ENCODE data around the gene RSPH1. TPM values are rescaled to one million over a fixed set of nuclear protein-coding genes. Genes with fewer than 3 reads are reported as not detected.
A peak's percentile ranks its signal among the peaks of the same experiment; 100 is the strongest.

Gene RSPH1
- polyA plus RNA-seq, 2 of the 4 experiments (the other 2 are of a cell fraction) = 0.71 to 0.85 TPM

DNA sequence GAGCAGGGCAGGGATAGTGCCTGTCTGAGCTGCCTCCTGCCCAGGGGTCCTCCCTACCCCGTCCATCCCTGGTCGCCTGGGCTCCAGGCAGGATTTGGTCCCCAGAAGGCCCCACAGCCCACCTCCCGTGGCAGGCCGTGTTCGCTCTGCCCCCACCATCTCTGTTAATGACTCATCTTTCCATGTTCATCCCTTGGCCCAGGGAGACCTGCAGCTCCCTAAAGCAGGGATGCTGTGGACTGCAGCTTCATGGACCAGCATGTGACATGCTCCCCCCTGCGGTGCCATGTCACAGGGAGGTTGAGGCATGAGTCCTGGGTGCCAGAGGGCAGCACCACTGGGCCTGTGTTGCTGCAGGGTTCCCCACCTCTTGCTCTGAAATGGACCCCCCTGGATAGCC lies 65.5 kb downstream of the RSPH1 start:
- TF ChIP-seq ZC3H11A (IDR thresholded peaks at IDR 0.05) = no peak
- no peak for TF ChIP-seq MAZ (IDR thresholded peaks at IDR 0.05; ENCODE audit: borderline replicate concordance, low read depth, low read length)
- TF ChIP-seq ZFP36 (IDR thresholded peaks at IDR 0.05; ENCODE audit: borderline replicate concordance, partially characterized antibody) = no peak
- TF ChIP-seq, protein P1, sequence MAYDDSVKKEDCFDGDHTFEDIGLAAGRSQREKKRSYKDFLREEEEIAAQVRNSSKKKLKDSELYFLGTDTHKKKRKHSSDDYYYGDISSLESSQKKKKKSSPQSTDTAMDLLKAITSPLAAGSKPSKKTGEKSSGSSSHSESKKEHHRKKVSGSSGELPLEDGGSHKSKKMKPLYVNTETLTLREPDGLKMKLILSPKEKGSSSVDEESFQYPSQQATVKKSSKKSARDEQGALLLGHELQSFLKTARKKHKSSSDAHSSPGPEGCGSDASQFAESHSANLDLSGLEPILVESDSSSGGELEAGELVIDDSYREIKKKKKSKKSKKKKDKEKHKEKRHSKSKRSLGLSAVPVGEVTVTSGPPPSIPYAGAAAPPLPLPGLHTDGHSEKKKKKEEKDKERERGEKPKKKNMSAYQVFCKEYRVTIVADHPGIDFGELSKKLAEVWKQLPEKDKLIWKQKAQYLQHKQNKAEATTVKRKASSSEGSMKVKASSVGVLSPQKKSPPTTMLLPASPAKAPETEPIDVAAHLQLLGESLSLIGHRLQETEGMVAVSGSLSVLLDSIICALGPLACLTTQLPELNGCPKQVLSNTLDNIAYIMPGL (CRISPR knock-in tag; IDR thresholded peaks at IDR 0.05; ENCODE audit: borderline replicate concordance) = no peak
- TF ChIP-seq, protein P2, sequence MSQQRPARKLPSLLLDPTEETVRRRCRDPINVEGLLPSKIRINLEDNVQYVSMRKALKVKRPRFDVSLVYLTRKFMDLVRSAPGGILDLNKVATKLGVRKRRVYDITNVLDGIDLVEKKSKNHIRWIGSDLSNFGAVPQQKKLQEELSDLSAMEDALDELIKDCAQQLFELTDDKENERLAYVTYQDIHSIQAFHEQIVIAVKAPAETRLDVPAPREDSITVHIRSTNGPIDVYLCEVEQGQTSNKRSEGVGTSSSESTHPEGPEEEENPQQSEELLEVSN (IDR thresholded peaks at IDR 0.05; ENCODE audit: borderline replicate concordance, low read depth) = no peak
- TF ChIP-seq BHLHE40 (IDR thresholded peaks at IDR 0.05; ENCODE audit: low read depth, low read length) = no peak
- TF ChIP-seq POLR2A (IDR thresholded peaks at IDR 0.05; ENCODE audit: low read length) = no peak
- no peak for TF ChIP-seq FOSB (CRISPR knock-in tag; IDR thresholded peaks at IDR 0.05)
- TF ChIP-seq, protein P3, sequence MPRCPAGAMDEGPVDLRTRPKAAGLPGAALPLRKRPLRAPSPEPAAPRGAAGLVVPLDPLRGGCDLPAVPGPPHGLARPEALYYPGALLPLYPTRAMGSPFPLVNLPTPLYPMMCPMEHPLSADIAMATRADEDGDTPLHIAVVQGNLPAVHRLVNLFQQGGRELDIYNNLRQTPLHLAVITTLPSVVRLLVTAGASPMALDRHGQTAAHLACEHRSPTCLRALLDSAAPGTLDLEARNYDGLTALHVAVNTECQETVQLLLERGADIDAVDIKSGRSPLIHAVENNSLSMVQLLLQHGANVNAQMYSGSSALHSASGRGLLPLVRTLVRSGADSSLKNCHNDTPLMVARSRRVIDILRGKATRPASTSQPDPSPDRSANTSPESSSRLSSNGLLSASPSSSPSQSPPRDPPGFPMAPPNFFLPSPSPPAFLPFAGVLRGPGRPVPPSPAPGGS (IDR thresholded peaks at IDR 0.05) = no peak
- TF ChIP-seq RAD21 (conservative IDR thresholded peaks at IDR 0.05 in 1 of 2, IDR thresholded peaks at IDR 0.05 in 1 of 2) = no peak
- TF ChIP-seq TFCP2L1 (CRISPR knock-in tag; IDR thresholded peaks at IDR 0.05) = no peak
- no peak for TF ChIP-seq EP300 (IDR thresholded peaks at IDR 0.05)
- WGBS (ENCODE audit: missing lambda C conversion rate) = no CpG with 5 or more reads among the region's 6 CpGs
- no peak overlapping the region for H3K27ac ChIP-seq
- ChIA-PET CTCF (interaction anchor here (0.6 kb wide), 1 partner anchor 9 kb away, joined by 3 read pairs; no protein-coding TSS in a partner anchor), POLR2A (no interaction called here)
- FAIRE-seq = no peak
- no peak for ATAC-seq
- DNase-seq (ENCODE audit: low read depth in 1 of 2, low spot score in 1 of 2) = no peak
- no peak overlapping the region for H3K4me2 ChIP-seq
- H3K4me3 ChIP-seq = no peak overlapping the region
- H3K9me3 ChIP-seq = 0 out of 3 replicates have a peak, but pooled peaks cover 9% of the 10 kb centered on the region
- H3K4me1 ChIP-seq = no peaks in the 10 kb centered on the region

DNA sequence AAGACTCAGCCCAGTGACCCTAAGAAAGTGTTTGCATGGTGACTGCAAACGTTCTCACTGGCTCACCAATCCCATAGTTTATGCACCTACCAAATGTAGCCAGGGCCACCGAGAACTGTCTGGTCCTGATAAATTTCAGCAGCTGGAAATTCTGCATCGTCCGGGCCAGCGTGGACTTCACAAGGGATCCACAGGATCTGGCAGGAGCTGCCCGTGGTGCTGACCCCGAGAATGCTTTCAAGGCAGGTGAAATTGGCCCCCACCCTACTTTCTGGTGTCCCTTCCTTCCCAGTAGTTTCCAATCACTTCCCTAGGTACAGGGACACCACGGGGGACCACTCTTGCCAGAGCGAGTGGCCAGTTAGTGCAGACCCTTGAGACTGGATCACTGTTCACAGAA lies 66.2 kb downstream of the RSPH1 start:
- Histone ChIP-seq H3K27ac (no peak overlapping the region), H3K4me3 (no peak overlapping the region), H3K4me2 (no peak overlapping the region), H3K4me1 (no peaks in the 10 kb centered on the region), H3K9me3 (0 out of 3 replicates have a peak, but pooled peaks cover 9% of the 10 kb centered on the region)
- DNase-seq (ENCODE audit: low read depth in 1 of 2, low spot score in 1 of 2) (no peak), ATAC-seq (no peak), FAIRE-seq (no peak)
- ChIA-PET POLR2A (no interaction called here), CTCF (interaction anchor here (0.6 kb wide), 1 partner anchor 8 kb away, joined by 3 read pairs; no protein-coding TSS in a partner anchor)
- no peak for TF ChIP-seq RFX5 (IDR thresholded peaks at IDR 0.05)
- TF ChIP-seq, protein P4, sequence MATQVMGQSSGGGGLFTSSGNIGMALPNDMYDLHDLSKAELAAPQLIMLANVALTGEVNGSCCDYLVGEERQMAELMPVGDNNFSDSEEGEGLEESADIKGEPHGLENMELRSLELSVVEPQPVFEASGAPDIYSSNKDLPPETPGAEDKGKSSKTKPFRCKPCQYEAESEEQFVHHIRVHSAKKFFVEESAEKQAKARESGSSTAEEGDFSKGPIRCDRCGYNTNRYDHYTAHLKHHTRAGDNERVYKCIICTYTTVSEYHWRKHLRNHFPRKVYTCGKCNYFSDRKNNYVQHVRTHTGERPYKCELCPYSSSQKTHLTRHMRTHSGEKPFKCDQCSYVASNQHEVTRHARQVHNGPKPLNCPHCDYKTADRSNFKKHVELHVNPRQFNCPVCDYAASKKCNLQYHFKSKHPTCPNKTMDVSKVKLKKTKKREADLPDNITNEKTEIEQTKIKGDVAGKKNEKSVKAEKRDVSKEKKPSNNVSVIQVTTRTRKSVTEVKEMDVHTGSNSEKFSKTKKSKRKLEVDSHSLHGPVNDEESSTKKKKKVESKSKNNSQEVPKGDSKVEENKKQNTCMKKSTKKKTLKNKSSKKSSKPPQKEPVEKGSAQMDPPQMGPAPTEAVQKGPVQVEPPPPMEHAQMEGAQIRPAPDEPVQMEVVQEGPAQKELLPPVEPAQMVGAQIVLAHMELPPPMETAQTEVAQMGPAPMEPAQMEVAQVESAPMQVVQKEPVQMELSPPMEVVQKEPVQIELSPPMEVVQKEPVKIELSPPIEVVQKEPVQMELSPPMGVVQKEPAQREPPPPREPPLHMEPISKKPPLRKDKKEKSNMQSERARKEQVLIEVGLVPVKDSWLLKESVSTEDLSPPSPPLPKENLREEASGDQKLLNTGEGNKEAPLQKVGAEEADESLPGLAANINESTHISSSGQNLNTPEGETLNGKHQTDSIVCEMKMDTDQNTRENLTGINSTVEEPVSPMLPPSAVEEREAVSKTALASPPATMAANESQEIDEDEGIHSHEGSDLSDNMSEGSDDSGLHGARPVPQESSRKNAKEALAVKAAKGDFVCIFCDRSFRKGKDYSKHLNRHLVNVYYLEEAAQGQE (IDR thresholded peaks at IDR 0.05) = peak; percentile 62; the same call in 1 of the 2 replicates
- 38% methylated on average over 7 of the region's 9 CpGs for WGBS (ENCODE audit: missing lambda C conversion rate)

DNA sequence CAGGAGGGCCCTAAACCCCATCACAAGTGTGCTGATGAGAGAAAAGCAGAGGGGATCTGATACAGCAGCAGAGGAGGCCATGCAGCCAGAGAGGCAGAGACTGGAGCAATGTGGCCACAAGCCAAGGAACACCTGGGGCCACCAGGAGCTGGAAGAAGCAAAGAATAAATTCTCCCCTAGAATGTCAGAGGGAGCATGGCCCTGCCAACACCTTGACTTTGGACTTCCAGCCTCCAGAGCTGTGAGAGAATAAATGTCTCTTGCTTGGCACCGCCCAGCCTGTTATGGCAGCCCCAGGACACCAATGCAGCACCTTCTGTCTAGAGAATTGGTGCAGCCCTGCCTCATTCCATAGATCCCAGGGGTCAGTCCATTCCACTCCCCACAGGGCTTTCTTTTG lies 67.0 kb downstream of the RSPH1 start:
- Histone ChIP-seq H3K27ac (no peak overlapping the region), H3K9me3 (0 out of 3 replicates have a peak, but pooled peaks cover 9% of the 10 kb centered on the region), H3K4me3 (no peak overlapping the region), H3K4me2 (no peak overlapping the region), H3K4me1 (no peaks in the 10 kb centered on the region)
- ChIA-PET CTCF (interaction anchor here (0.6 to 2.2 kb wide), 4 partner anchors 11 to 237 kb away, joined by 3 to 8 read pairs (median 3); no protein-coding TSS in a partner anchor), POLR2A (no interaction called here)
- ATAC-seq = no peak
- no peak for FAIRE-seq
- no peak for DNase-seq (ENCODE audit: low read depth in 1 of 2, low spot score in 1 of 2)
- 60% methylated on average over 1 of the region's 1 CpG for WGBS (ENCODE audit: missing lambda C conversion rate)
- TF ChIP-seq HOXA7 (CRISPR knock-in tag; IDR thresholded peaks at IDR 0.05) (no peak), SREBF2 (IDR thresholded peaks at IDR 0.05) (no peak), RNF2 (IDR thresholded peaks at IDR 0.05; ENCODE audit: borderline replicate concordance, low read depth) (no peak), PHF8 (IDR thresholded peaks at IDR 0.05; ENCODE audit: borderline replicate concordance, low read depth) (no peak), FOSL2 (IDR thresholded peaks at IDR 0.05) (no peak), FOSL2 (CRISPR knock-in tag; IDR thresholded peaks at IDR 0.05) (no peak)
- TF ChIP-seq, protein P1 (CRISPR knock-in tag; IDR thresholded peaks at IDR 0.05; ENCODE audit: borderline replicate concordance) = no peak
- TF ChIP-seq, protein P5, sequence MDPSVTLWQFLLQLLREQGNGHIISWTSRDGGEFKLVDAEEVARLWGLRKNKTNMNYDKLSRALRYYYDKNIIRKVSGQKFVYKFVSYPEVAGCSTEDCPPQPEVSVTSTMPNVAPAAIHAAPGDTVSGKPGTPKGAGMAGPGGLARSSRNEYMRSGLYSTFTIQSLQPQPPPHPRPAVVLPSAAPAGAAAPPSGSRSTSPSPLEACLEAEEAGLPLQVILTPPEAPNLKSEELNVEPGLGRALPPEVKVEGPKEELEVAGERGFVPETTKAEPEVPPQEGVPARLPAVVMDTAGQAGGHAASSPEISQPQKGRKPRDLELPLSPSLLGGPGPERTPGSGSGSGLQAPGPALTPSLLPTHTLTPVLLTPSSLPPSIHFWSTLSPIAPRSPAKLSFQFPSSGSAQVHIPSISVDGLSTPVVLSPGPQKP (IDR thresholded peaks at IDR 0.05; ENCODE audit: low read depth, low read length) = no peak
